GM19324 (cell line): ENCODE measurements around the gene HSPA1A.
"Not testable (repeated sequence)": the region's sequence is repeated elsewhere in the genome, so short reads cannot be mapped to it uniquely, and the experiment has no call there.

ENCODE experiments used
- ATAC-seq: cut with Tn5 transposase; IDR thresholded peaks from one replicate; pipeline ENCODE4 v1.9.1; 2021; ENCODE audit warnings: mild to moderate bottlenecking, moderate library complexity; ENCODE audit not compliant: unreplicated experiment, low FRiP score

Gene HSPA1A

GRCh38 chr6:31780507-31781243 is 34.7 kb upstream of the HSPA1A start:
- no peak for ATAC-seq

DNA sequence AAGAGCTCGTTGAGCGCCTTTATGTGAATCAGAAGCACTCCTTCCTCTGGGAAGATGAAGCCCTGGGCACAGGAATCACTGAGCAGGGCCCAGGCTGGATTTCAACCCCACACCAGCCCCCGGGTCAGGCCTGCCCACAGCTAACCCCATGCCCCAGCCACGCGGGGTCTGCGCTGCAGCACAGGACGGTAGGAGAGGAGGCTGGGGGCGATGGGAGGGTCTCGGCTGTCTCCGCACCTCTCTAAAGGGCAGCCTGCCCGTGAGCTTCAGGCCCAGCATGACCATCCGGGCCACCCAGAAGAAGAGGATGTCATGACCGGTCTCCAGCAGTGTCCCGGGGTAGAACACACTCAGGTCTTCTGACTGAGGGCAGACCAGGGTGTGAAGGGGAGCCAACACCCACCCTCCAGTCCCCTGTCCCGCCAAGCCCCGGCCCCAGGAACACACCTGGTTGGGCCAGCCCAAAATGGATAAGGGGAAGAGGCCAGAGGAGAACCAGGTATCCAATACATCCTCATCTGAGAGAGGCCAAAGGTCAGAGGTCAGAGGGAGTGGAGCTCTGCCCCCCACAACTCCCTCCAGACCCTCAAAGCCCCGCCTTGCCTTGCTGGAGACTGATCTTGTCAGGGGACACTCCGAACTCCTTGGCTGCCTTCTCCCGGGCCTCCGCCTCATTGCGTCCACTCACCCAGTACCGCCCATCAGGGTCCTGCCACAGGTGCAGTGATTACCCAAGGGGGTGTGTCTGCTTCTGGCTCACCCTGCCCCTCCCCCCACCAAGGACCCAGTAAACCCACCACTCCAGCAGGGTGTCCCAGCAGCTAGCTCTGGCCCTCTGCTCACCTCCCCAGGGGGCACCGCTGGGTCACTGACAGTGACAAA is 33.9 kb upstream of the HSPA1A start:
- no peak for ATAC-seq

- ATAC-seq, result no peak
Measured at GRCh38 chr6:31782126-31782855, 33.1 kb upstream of the HSPA1A start.

DNA sequence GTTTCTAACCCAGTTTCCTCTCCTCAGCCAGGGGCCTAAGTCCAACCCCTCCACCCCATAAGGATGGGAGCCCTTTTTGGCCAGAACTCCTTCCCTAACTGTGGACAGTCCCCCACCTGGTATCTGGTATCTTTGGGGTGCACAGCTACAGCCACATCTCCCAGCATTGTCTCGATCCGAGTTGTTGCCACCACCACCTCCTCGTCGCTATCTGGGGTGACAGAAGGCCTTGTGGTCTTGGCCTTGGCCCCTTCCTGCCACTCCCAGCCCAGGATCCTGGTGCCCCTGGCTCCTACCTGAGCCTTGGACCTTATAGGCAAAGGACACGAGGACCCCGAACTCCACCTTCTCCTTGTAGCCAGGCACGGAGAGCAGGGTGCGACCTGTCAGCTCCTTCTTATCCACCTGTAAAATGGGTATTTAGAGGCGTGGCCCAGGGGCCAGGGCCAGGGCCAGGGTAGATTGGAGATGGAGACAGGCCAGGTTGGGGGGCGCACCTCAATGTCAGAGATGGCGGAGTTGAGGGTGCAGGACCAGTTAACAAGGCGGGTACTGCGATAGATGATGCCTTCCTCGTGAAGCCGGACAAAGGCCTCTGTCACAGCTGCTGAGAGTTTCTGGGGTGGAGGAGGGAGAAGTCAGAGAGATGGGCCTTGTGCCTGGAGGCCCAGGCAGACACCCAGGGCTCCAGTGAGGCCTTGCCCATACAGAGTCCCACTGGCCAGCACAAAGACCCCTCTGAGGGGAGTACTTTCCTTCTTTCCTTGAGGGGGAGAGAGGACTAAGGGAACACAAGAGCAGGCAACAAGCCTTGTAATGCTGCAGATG is 31.0 kb upstream of the HSPA1A start:
- ATAC-seq, result no peak

DNA sequence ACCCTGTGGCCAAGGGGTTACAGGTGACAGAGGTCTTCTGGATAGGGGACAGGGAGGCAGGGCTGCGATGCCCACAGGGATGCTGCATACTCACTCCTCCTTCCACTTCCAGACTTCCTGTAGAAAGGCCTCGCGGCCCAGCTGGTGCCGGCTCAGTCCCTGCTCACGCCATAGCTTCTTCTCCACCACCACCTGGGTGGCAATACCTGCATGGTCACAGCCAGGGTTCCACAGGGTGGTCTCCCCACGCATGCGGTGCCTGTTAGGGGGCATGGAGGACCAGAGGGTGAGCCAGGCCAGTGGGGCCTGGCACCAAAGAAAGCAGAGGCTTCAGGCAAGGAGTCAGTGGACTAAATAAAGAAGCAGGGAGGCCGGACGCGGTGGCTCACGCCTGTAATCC is 29.9 kb upstream of the HSPA1A start:
- ATAC-seq, result no peak

DNA sequence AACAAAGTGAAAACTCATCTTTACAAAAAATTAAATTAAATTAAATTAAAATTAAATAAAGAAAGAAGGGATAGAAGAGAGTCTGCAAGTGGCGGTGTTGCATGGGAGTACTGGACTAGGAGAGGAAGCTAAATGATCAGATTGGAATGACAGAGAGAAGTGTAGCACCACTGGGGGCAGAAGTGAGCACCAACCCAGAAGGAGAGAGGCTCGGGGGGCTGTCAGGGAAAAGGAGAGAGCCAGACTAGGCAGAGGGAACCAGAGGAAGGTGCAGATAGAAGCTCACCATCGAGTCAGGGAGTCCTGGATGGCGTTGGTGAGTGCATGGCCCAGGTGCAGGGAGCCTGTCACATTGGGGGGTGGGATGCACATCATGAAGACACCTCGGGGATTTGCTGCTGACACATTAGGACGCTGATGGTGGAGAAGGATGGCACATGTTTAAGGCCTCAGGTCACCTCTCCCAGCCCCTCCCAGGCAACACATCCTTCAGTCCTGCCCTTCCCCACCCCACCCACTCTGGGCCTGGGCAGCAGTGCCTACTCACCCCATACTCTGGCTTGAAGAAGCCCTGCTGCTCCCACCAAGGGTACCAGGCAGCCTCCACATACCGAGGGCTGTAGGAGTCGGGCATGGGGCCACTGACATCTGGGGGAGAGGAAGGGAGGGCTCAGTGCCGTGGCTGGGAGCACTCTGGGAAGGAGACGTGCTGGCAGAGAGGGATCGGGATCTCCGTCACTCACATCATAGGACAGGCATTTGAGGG is 23.8 kb upstream of the HSPA1A start:
- no peak for ATAC-seq

DNA sequence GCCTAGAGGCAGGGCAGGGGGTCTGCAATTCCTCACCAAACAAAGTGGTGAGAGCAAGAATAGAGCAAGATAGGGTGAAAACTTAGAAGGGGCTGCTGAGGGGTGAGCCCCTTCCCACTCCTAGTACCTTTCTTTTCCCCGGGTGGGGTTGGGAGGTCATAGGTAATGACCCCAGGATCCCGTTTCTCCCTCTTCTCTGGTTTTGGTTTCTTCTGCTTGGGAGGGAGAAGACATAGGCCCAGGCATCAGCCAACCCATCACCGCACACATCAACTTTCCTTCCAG is 23.3 kb upstream of the HSPA1A start:
- no peak for ATAC-seq

DNA sequence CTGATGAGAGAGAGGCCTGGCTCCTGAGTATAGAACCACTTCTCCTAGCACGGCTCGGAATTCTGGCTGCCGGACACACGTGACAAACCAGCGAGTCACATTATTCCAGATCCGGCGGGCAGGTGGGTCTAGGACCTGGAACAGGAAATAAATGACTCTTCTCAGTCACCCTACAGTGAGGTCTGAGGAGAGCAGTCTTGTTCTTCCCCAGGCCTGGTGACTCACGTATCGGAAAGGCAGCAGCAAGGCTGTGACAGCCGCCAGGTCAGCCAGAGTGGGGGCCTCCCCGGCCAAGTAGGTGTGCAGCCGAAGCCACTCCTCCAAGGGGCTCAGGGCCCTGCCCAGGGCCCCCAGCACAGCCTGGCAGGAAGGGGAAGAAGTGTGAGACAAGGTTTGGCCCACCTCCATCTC is 22.6 kb upstream of the HSPA1A start:
- ATAC-seq, result no peak

DNA sequence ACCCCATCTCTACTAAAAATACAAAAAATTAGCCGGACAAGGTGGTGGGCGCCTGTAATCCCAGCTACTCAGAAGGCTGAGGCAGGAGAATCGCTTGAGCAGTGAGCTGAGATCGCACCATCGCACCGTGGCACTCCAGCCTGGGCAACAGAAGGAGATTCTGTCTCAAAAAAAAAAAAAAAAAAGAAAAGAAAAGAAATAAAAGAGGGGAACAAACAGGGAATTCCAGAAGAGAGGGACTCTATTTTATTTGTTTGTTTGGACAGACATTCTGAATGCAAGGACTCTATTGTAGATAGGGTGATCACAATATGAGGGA is 21.5 kb upstream of the HSPA1A start:
- ATAC-seq, result not testable (repeated sequence)

GRCh38 chr6:31794294-31794865 is 21.0 kb upstream of the HSPA1A start:
- no peak for ATAC-seq

DNA sequence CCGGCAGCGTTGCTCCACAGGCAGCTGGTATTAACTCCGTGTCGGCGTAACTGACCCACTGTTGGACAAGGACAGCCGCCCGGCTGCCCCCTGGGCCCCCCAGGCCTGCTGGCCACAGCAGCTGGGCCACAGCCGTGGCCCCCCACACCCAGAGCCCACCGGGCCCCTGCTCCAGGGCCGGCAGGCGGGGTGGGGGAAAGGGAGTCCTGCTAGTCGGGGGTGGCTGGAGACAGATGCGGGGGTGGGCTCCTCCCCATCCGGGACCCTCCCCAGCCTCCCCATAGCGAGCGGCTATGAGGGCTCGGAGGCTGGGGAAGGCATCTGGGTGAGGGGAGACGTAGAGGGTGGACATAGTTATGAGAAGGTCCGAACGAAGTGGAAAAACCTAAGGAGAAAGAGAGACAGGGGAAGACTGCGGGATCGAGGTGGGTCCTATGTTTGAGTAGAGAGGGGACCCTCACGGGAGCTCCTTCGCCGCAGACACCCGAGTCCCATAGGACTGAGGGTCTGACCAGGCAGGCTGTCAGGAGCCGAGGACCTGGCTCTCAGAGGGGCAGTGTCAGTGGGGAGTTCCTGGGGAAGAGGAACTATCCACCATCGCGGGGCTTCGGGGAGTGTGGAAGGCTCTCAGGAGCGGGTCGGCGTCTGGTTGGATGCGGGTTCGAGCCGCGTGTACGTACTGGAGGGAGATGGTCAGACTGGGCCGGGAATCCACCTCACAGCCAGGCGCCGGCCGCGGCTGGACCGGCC is 20.3 kb upstream of the HSPA1A start:
- no peak for ATAC-seq

- peak; percentile 84 for ATAC-seq
Measured at GRCh38 chr6:31795616-31796298, 19.6 kb upstream of the HSPA1A start, which contains the start of gene VARS1. Gene VARS1 (minus strand): TSS chr6:31795752. CDS start chr6:31795217, 535 bp downstream.

DNA sequence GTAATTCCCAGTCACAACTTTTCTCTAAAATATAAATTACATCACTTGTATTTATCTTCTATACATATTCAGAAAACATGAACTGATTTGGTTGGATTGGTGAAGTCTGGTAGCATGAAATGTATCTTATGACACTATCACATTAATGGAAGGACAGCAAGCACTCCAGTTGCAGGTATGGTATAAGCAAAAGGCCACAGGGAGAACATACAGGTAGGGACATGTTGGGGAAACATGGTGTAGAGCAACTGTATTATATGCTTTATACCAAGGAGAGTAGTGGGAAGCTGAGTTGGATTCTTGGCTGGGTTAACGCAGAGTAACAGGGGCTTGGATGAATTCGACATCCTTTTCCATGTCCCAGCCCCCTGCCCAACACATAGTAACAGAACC is 18.4 kb upstream of the HSPA1A start:
- no peak for ATAC-seq

DNA sequence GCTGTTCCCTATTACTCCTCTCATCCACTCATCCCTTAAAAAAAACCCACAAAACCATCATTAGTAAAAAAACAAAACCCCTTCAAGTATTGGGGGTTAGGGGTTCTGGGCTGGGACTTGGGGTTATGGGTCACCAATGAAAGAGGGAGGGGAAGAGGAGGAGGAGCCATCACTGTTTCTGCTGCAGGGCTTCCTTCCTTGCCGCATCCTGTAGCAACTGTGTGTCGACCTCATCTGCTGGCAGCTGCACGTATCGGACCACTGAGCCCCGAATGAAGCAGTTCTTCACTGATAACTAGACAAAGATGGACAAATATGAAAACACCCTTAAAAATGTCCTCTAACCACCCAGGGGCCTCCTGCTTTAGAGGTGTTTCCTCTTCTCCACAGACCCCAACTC is 17.8 kb upstream of the HSPA1A start:
- ATAC-seq, result no peak

DNA sequence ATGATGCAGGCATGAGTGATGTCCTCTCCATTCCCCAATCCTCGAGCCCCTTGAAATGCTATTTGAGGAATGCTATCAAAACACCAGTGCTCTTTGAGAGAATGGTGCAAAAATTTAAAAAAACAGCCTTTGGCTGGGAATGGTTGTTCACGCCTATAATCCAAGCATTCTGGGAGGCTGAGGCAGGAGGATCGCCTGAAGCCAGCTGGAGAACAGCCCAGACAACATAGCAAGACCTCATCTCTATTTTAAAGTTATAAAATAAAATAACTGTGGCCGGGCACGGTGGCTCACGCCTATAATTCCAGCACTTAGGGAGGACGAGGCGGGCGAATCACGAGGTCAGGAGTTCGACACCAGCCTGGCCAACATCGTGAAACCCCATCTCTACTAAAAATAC is 15.6 kb upstream of the HSPA1A start:
- ATAC-seq, result no peak

- ATAC-seq, result not testable (repeated sequence)
Measured at GRCh38 chr6:31801031-31801927, 14.1 kb upstream of the HSPA1A start.

GRCh38 chr6:31805939-31806469 is 9.3 kb upstream of the HSPA1A start:
- no peak for ATAC-seq
